ENCODE data around the gene WDR64. TPM values are rescaled to one million over a fixed set of nuclear protein-coding genes. Genes with fewer than 3 reads are reported as not detected.

The WDR64 gene
- under 1 TPM; 0.42 to 0.51 (median 0.44) TPM for polyA plus RNA-seq (ENCODE audit: insufficient read length in 3 of 3)

DNA sequence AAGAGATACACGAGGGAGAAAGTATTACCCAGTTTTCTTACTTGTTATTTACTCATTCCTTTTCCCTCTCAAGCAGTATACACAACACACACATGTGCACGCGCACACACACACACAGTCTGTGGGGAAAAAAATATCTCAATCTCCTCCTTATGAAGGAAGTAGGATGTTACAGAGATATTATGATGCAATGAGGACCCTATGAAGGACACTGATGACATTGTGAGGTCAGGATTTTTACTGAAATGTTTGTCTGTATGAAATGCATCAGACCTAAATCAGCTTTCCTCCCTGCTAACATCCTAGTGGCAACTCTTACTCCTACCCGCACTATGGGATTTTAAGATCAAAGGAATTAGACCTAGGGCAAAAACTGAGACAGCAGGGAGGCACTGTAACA lies at the start of gene WDR64:
Gene WDR64 (plus strand): TSS at position 270 of the 400 bp plus-strand sequence. CDS start 204 bp downstream, outside the sequence.
- no peak for DNase-seq (ENCODE audit: low read depth in 3 of 3, low spot score in 2 of 3)

DNA sequence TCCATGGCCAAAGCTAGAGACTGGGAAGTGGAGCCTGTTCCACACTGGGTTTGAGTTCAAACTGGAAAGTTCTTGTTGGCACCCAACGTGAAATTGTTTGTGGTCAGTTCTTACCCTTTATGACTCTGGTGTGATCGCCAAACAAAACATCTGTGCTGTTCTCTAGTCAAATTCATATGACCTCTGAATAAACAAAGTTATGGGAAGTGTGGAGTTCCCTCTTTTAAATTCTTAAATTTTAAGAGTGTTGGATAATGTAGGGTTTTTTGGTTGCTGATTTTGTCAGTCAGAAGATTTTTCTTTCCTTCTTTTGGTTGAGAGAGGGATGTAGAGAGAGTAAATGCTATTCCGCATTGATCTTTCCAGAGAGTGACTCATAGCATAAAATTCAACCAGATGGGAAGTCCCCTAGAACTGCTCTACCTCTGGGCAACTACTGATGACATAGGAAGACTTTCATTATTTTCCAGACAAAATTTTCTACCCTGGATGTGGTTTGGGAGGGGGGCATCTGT lies 48.3 kb upstream of the WDR64 start:
- DNase-seq (ENCODE audit: low read depth in 3 of 3, low spot score in 2 of 3), result no peak

DNA sequence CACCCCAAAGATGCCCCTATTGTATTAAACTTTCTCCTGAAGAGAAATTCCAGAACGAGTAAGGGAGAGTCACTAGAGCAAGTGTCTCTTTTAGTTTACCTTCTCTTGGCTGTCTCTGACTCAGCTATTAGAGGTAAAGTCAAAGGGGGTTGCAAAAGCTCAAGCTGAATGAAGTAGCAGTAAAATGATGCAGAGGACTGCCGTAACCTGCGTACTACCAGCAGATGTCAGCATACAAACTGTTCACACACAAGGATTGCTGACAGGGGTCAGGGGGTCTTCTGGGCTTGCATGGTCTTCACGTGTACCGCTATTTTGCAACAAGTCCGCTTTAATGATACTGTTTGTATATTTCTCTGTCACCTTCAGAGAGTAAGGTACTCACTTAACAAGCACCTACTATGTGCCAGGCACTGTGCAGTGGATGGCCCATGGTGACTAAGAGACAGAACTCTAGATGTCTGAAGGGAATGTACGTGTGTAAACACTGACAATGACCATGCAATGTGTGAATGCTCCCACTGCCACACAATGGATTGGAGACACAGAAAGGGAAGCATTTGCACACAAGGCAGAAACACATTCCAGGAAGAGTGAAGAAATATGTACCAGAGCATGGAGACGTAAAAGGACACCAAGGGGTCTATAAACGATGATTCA lies 46.8 kb upstream of the WDR64 start:
- DNase-seq (ENCODE audit: low read depth in 3 of 3, low spot score in 2 of 3), result no peak

DNA sequence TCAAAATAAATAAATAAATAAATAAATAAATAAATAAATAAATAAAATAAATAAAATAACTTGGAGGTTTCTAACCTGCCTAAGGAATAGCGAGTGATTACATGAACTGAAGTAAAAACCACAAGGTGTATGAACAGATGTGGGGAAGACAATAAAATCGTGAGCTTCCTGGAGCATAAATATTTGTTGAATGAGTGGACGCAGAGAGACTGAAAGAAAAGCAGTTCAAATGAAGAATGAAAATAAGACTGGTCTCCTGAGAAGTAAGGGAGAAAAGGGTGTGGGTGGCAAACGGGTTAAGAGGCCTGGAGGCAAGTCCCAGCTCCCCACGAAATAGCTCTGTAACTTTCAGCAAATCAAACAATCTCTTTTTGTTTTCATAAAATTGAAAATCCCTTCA lies 45.5 kb upstream of the WDR64 start:
- DNase-seq (ENCODE audit: low read depth in 3 of 3, low spot score in 2 of 3), result no peak

DNA sequence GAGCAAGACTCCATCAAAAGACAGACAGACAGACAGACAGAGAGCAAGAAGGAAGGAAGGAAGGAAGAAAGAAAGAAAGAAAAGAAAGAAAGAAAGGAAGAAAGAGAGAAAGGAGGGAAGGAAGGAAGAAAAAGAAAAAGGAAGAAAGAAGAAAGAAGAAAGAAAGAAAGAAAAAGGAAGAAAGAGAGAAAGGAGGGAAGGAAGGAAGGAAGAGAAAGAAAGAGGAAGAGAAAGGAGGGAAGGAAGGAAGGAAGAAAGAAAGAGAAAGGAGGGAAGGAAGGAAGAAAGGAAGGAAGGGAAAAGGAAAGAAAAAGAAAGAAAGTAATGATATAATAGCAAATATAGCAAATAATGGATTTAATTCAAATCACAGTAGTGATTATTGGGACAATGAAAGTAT lies 44.6 kb upstream of the WDR64 start:
- no peak for DNase-seq (ENCODE audit: low read depth in 3 of 3, low spot score in 2 of 3)

DNA sequence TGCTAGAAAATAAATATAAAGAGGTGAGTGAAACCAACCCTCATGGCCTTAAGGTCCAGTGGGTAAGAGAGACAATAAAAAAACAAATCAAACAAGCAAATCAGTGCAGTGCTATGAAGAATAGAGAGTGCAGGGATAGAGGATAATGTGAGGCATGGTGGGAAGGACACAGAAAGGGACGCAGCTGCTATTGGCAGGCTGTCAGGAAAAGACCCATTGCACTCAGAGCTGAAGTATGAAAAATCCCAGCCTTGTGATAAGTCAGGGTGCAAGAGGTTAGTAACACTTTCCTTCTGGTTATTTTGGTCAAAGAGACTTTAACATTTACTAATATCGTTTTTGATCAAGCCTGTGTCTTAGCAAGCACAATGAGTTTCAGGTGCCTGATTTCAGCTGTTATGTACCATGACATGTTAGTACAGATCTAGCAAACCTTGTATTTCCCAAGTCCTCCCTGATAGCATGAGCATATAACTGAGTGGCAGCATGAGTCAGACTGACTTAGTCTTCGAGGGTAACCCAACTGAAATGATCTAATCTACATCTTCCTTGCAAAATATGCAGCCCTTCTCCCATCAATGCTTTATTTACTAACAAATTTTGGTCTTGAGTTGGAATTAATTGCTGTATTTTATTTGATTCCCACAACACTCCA lies 43.6 kb upstream of the WDR64 start:
- DNase-seq (ENCODE audit: low read depth in 3 of 3, low spot score in 2 of 3), result no peak

DNA sequence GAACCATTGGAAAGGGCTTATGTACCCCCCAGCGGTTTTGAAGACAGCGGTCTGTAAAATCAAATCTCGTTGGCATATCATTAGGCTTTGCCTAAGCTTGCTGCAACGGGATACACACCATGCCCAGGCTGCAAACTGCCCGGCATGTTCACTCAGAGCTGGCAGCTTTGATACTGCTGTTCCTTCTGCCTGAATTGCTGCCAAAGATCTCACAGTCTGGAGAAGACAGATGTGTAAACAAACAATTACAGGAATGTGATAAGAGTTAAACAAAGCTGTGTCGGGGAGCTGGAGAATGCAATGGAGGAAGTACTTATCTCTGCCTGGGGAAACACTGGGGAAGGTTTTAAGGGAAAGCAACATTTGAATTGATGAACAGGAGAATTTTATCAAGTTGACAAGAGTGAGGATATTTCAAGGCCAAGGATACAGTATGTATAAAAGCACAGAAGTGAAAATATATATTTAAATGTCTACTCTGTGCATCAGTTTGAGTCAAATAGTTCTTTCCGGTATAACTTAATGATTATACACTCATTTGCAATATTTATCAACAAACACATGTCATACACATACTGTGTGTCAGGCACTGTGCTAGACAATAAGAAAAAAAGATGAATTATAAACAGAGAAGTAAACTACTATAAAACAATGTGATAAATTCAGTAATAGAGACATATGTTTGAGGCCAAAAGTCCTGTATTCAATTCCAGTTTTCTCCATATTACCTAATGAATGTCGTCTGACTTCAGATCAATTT lies 41.8 kb upstream of the WDR64 start:
- DNase-seq (ENCODE audit: low read depth in 3 of 3, low spot score in 2 of 3), result no peak

DNA sequence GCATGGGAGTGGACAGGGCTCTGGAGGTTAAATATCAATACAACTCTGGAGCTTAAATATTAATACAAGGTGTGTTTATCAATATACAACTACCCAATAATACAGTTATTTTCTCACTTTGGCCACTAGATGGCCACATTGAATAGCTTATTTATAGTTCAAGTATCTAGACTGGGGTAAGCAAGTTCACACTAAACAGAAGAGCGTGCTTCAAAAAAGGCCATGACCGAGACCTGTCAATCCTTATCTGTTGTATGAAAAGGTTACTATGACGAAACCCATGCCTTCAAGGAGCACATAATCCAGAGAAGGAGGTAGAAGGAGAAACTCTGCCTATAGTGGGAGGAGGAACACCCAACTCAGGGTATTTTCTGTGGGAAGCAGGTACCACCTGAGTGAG lies 41.0 kb upstream of the WDR64 start:
- DNase-seq (ENCODE audit: low read depth in 3 of 3, low spot score in 2 of 3), result peak in 2 of 3 donors; percentile 23 to 31

DNA sequence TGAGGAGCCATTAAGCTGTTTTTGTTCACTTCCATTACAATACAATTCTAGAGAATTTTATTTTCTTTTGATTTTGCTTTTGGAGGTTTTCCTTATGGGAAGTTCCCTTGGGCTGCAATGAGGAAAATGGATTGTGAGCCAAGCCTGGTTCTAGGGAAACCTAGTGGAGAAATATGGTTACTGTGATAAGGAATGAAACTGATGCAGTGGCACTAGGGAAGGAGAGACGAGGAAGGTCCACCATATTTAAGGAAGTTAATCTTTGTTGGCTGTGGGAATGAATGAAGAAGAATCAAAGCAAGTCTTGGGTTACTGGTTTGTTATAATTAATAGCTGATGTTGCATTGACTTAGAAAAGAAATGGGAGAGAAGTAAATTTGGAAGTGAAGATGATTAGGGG lies 40.3 kb upstream of the WDR64 start:
- no peak for DNase-seq (ENCODE audit: low read depth in 3 of 3, low spot score in 2 of 3)

DNA sequence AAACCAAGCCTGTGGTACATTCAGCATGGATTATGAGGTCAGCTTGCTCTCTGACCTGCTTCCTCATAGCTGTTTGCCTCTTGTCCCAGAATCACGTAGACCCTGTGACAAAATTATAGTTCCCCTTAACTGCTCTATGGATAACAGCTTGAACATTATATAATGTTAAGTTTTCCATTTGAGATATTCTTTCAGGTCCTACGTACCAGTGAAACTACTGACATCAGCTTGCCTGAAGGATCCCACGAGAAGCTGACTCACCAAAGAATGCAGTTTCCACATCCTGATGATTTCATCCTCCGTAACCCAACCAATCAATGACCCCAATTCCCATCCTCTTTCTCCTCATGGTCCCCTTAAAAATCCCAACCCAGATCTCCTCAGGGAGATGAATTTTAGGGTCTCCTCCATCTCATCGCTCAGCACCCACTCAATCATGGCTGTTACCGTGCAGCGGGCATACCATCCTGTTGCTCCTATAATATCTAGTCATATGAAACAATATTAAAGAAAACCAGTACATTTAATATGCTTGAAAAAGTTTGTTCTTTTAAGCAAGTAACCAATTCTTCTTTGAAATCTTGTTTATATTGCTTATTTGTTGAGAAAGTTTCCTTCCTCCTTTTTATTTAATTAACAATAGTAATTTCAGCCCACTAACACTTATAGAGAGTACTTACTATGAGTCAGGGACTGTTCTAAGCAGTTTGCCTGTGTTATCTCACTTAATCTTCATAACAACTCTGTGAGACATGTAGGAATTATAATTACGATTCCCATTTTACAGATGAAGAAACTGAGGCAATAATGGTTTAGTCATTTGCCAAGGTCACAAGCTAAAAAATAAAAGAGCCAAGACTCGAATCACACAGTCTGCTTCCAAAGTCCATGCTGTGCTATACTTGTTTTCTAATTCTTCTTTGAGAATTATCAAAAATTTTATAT lies 39.3 kb upstream of the WDR64 start:
- no peak for DNase-seq (ENCODE audit: low read depth in 3 of 3, low spot score in 2 of 3)

DNA sequence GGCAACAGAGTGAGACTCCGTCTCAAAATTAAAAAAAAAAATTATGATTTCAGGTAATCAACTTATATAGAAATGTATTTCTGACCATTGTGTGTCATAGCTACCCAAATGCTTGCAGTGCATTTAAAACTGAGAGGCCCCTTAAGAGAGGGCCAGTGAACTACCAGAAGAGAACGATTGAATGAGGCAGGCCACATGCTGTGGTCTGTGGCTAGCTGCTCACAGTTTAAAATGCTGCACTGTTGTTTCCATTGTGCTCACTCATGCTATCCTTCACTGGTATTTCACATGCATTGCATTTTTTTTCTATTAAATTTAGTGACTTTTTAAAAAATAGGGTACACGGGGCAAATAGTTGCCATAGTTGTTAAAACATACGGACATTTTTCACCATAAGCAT lies 37.9 kb upstream of the WDR64 start:
- no peak for DNase-seq (ENCODE audit: low read depth in 3 of 3, low spot score in 2 of 3)

DNA sequence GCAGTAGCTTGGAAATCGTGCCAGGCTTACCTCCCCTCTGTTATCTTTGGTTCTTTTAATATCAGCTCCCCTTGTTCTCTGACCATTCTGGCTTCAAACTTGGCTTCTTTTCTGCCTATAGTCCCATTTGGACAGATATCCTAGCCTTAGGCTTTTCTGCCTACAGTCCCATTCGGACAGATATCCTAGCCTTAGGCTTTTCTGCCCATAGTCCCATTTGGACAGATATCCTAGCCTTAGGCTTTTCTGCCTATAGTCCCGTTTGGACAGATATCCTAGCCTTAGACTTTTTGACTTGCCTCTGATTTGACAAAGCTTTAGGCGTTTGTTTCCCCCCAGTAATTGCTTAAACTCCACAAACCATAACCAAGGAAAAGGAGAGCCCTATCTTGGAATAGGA lies 37.5 kb upstream of the WDR64 start:
- DNase-seq (ENCODE audit: low read depth in 3 of 3, low spot score in 2 of 3), result no peak

DNA sequence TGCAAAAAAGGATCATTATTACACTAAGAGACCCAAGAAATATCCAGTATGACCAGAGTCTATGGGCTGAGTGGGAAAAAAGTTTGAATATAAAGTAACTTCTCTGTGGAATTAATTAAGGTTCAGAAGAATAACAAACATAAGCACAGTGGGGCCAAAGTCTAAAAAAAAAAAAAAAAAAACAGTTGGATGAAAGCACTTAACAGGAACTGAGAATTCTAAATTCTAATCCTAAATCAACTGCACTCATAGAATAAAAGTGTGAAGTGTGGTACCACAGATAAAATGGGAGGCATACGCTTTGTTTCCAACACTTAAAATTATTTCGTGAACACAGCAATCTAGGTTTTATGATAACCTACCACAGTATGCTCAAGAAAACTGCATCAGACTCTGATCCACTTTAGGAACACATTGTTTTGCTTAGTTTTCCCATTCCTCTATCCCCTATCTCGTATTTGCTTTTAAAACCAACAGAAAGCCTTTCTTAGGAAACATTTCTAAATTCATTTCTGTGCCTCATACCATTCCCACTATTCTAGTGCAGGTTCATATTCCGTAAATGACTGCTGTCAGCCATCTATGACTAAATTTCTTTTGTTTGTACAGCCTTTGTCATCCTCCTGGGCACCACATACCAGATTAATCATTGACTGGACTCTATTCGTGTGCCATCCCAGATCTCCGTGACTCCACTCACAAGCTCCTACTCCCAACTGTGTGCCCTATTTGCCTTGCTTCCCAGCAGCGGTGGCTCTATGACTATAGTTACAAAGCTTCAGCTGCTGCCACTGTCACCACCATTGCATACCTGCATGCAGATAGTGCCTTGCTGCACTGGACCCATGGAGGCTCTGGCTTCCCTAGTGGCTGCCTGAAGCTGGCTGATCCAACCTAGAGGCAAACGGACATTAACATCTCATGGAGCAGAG lies 36.8 kb upstream of the WDR64 start:
- DNase-seq (ENCODE audit: low read depth in 3 of 3, low spot score in 2 of 3), result no peak

DNA sequence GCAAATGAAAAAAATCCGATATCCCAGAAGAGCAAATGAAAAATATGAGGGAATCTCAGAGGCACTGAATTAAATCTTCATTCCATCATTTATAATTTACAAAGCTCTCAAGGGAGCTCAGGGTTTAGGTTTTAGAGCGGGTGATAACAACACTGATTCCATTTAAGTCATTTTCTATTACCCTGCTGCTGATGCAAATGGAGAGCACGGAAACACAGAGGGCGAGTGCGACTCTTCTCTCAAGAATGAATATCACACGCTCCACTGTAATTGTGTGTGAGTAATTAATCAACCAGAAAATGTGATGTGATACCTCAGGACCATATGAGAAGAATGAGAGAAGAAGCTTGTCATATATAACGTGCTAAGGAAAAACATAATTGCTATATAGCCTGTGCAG lies 34.7 kb upstream of the WDR64 start:
- DNase-seq (ENCODE audit: low read depth in 3 of 3, low spot score in 2 of 3), result no peak

DNA sequence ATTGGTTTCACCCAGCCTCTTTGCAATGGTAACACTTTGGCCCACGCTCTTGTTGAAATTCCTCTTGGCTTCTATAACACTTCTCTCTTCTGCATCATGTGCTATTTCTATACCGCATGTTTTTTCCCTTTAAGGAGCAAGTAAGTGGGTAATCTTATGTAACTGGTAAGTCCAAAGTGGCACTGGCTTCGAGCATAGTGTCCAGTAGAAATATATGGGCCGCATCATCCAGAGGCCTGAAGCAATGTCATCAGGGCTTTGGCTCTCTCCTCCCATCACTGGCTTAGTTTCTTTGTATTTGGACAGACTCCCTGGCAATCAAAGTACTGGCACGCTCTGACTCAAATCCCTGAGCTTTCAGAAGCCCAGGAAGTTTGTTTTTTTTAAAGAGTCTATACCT lies 29.4 kb upstream of the WDR64 start:
- DNase-seq (ENCODE audit: low read depth in 3 of 3, low spot score in 2 of 3), result no peak

DNA sequence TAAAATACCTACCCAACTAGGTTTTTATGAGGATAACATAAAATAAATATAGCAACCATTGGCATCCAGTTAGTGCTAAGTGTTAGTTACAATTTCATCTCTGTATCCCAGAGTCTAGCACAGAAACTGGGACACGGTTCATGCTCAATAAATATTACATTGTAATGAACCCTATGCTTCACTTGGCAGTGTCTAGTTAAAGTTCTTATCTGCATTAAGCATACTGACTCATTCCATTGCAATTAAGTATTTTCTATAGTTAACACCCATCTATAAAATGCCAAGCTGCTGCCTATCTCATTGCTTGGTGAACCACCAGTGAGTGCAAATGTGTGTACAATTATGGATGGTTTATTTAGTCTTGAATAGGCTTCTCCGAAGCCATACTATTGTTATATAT lies 27.1 kb upstream of the WDR64 start:
- DNase-seq (ENCODE audit: low read depth in 3 of 3, low spot score in 2 of 3), result no peak

DNA sequence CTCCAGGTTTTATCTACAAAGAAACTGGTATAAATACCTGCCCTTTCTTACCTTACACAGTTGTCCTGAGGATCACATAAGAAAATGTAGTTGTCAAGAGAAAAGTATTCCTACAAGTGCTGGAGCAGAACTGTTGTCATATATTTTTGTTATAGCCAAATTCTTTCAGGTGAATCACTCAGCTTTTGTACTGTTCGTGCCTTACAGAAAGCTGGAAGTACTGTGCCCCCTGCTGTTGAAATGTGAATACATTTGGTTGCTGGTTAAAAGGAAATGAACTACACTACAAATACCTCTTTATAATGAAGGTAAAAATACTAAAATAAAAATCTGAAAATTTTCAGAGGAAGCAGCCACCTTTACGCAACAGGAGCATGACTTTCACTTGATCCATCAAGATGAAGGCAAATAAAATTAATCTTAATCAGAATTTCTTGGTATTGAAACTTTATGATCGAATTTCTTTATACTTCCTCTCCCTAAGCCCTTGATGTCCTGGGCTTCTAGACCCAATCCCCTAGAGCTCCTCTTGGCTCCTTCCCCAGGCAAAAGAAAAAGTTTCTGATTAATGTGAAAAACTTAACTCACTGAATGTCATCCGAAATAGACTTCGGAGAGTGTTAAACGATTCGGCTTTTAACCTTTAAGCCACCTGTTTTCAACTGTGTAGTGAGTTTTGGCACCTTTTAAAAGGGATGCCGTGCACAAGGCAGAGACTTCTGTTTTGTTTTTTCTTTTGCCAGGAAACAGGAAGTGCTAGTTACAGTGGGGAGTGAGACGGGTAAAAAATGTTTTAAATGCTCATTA lies 24.4 kb upstream of the WDR64 start:
- peak in 1 of 3 donors; percentile 29 for DNase-seq (ENCODE audit: low read depth in 3 of 3, low spot score in 2 of 3)

DNA sequence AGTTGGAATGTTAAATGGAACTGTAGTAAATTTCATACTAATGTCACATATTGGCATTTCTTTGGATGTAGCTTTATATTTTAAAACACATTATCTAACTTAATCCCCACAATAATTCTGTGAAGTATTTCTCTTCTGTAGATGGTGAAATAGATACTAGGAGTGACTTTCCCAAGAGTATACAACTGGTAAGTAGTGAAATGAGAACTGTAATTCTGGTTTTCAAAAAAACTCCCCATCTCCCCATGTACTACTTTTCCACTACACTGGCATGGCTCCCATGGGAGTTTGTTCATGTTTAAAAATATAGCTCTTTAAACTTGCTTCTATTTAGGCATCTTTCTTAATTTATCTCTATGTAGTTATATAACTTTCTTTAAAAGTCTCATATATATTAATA lies 22.1 kb upstream of the WDR64 start:
- no peak for DNase-seq (ENCODE audit: low read depth in 3 of 3, low spot score in 2 of 3)

DNA sequence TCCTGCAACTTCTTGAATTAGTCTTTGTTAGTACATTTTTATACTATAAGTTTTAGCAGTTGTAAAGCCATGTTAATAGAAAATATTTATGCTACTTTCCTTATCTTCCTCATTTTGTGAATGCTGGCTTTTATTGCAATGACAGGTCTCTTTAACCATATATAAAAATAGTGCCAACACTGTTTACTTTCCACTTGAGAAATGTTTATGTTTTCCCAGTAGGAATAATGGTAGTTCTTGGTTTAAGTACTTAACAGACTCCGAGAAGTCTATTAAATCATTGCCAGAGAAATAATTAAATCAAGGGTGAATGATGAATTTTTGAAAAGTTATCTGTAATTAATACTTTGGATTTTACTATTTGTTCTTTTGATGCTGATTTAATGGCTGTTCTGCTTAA lies 21.6 kb upstream of the WDR64 start:
- no peak for DNase-seq (ENCODE audit: low read depth in 3 of 3, low spot score in 2 of 3)
